Measurements from ENCODE around the gene FAM98B. TPM values are rescaled to one million over a fixed set of nuclear protein-coding genes. Genes with fewer than 3 reads are reported as not detected.

Gene FAM98B
- total and polyA plus RNA-seq, 2 donors from 2014 or later, result 12.9 to 17.2 TPM

- no peak overlapping the region for H3K9ac ChIP-seq (ENCODE audit: low read length in 3 of 3)
- intact Hi-C loops (cut with DNase I), result no loop called here
- FAIRE-seq, result no peak
Measured at GRCh38 chr15:38461066-38461833, 7.3 kb downstream of the FAM98B start.

GRCh38 chr15:38463893-38464292, 10.0 kb downstream of the FAM98B start:
- intact Hi-C loops (cut with DNase I), result no loop called here
- no peaks in the 10 kb centered on the region for H3K4me1 ChIP-seq (ENCODE audit: control insufficient read depth in 2 of 3, insufficient read depth in 2 of 3, low read depth in 1 of 3, low read length in 3 of 3)
- H3K9me3 ChIP-seq (ENCODE audit: control insufficient read depth in 2 of 3, insufficient read depth in 1 of 3, low read length in 3 of 3), result no peaks in the 10 kb centered on the region
- no peaks in the 10 kb centered on the region for H3K36me3 ChIP-seq (ENCODE audit: control insufficient read depth in 2 of 3, insufficient read depth in 3 of 3, low read length in 3 of 3)
- no peak for TF ChIP-seq CTCF (IDR thresholded peaks at IDR 0.05; ENCODE audit: borderline replicate concordance, extremely low read depth, insufficient read depth)
- FAIRE-seq (no peak), DNase-seq (no peak)
- H3K27me3 ChIP-seq (ENCODE audit: control insufficient read depth, insufficient read depth, low read length), result no peaks in the 10 kb centered on the region
- no peak overlapping the region for H3K27ac ChIP-seq (ENCODE audit: low read depth in 2 of 2, low read length in 2 of 2)
- H3K9ac ChIP-seq (ENCODE audit: low read length in 3 of 3), result no peak overlapping the region
- no peak overlapping the region for H3K4me3 ChIP-seq (ENCODE audit: low read length in 3 of 3)

More at GRCh38 chr15:38461066-38461833, 7.3 kb downstream of the FAM98B start:
- TF ChIP-seq CTCF (IDR thresholded peaks at IDR 0.05; ENCODE audit: borderline replicate concordance, extremely low read depth, insufficient read depth), result no peak
- no peak overlapping the region for H3K4me3 ChIP-seq (ENCODE audit: low read length in 3 of 3)
- H3K27ac ChIP-seq (ENCODE audit: low read depth in 2 of 2, low read length in 2 of 2), result no peak overlapping the region
- DNase-seq, result no peak
- H3K27me3 ChIP-seq (ENCODE audit: control insufficient read depth, insufficient read depth, low read length), result no peaks in the 10 kb centered on the region
- H3K4me1 ChIP-seq (ENCODE audit: control insufficient read depth in 2 of 3, insufficient read depth in 2 of 3, low read depth in 1 of 3, low read length in 3 of 3), result no peaks in the 10 kb centered on the region
- H3K9me3 ChIP-seq (ENCODE audit: control insufficient read depth in 2 of 3, insufficient read depth in 1 of 3, low read length in 3 of 3), result no peaks in the 10 kb centered on the region
- H3K36me3 ChIP-seq (ENCODE audit: control insufficient read depth in 2 of 3, insufficient read depth in 3 of 3, low read length in 3 of 3), result no peaks in the 10 kb centered on the region

- Histone ChIP-seq H3K36me3 (ENCODE audit: control insufficient read depth in 2 of 3, insufficient read depth in 3 of 3, low read length in 3 of 3) (no peaks in the 10 kb centered on the region), H3K27me3 (ENCODE audit: control insufficient read depth, insufficient read depth, low read length) (no peaks in the 10 kb centered on the region), H3K4me3 (ENCODE audit: low read length in 3 of 3) (no peak overlapping the region), H3K27ac (ENCODE audit: low read depth in 2 of 2, low read length in 2 of 2) (no peak overlapping the region), H3K9me3 (ENCODE audit: control insufficient read depth in 2 of 3, insufficient read depth in 1 of 3, low read length in 3 of 3) (no peaks in the 10 kb centered on the region), H3K4me1 (ENCODE audit: control insufficient read depth in 2 of 3, insufficient read depth in 2 of 3, low read depth in 1 of 3, low read length in 3 of 3) (no peaks in the 10 kb centered on the region), H3K9ac (ENCODE audit: low read length in 3 of 3) (no peak overlapping the region)
- no peak for DNase-seq
- FAIRE-seq, result no peak
- intact Hi-C loops (cut with DNase I), result no loop called here
- TF ChIP-seq CTCF (IDR thresholded peaks at IDR 0.05; ENCODE audit: borderline replicate concordance, extremely low read depth, insufficient read depth), result no peak
Measured at GRCh38 chr15:38464675-38465074, 10.7 kb downstream of the FAM98B start.
